GM19395 (cell line): ENCODE data around the gene RNU6-9.

Experiments
- ATAC-seq: cut with Tn5 transposase; IDR thresholded peaks from one replicate; pipeline ENCODE4 v1.9.1; 2021; ENCODE audit warnings: mild to moderate bottlenecking, moderate library complexity; ENCODE audit not compliant: unreplicated experiment

RNU6-9 gene

DNA sequence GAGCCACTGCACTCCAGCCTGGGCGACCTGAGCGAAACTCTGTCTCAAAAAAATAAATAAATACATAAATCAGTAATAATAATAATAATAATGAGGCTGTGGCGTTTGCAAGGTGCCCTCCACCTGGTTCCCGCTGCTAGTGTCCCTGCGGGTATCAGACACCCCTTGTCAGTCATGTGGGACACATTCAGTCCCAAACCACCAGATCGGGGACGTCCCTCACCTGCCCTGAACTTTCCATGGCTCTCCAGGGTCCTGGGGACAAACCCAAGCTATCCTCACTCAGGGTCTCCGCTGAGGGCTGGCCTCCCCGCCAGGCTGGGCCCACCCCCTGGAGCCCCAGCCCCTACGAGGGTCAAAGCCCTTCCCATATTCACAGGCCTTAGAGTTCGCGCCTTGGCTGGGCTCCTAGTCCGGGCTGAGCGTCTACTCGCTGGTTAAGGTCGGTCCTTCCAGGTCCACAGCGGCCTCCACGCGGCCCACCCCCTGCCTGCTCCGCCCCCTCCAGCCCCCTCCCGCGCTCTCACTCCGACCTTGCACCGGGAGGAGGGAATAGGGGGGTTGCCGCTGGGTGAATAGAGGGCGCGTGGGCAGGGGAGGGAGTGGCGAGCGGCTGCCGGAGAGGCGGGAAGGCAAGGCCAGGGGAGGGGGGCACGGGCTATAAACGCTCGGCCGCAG is 23.5 kb downstream of the RNU6-9 start:
- ATAC-seq, result no peak

DNA sequence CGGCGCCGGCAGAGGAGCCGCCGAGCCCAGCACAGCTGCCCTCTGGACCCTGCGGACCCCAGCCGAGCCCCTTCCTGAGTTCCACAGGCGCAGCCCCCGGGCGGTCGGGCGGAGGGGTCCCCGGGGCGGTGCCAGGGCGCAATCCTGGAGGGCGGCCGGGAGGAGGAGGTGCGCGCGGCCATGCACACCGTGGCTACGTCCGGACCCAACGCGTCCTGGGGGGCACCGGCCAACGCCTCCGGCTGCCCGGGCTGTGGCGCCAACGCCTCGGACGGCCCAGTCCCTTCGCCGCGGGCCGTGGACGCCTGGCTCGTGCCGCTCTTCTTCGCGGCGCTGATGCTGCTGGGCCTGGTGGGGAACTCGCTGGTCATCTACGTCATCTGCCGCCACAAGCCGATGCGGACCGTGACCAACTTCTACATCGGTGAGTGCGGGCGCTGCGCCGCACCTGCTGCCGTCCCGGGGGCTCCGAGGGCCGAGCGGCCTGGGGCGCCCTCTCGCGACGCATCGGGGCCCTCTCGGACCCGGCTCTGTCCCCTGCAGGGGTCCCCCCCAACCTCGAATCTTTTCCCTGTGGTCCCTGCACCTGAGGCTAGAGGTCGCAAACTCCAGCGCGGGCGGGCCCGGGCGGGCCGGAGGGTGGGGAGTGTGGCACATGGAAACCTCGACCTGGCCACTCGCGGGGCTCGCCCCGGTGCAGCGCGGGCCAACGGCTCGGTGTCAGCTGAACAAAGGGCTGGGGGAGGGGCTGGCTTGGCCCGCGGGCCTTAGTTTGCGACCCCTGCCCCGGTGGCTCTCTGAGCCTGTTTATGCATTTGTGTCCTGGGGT is 24.3 kb downstream of the RNU6-9 start, which contains the start of gene KISS1R:
KISS1R (plus strand) TSS at position 11 of the 829 bp plus-strand sequence; CDS start at position 181, 170 bp downstream.
- no peak for ATAC-seq

- no peak for ATAC-seq
Observed at GRCh38 chr19:918152-918437, 24.8 kb downstream of the RNU6-9 start.

GRCh38 chr19:918481-919198 is 25.4 kb downstream of the RNU6-9 start:
- no peak for ATAC-seq

DNA sequence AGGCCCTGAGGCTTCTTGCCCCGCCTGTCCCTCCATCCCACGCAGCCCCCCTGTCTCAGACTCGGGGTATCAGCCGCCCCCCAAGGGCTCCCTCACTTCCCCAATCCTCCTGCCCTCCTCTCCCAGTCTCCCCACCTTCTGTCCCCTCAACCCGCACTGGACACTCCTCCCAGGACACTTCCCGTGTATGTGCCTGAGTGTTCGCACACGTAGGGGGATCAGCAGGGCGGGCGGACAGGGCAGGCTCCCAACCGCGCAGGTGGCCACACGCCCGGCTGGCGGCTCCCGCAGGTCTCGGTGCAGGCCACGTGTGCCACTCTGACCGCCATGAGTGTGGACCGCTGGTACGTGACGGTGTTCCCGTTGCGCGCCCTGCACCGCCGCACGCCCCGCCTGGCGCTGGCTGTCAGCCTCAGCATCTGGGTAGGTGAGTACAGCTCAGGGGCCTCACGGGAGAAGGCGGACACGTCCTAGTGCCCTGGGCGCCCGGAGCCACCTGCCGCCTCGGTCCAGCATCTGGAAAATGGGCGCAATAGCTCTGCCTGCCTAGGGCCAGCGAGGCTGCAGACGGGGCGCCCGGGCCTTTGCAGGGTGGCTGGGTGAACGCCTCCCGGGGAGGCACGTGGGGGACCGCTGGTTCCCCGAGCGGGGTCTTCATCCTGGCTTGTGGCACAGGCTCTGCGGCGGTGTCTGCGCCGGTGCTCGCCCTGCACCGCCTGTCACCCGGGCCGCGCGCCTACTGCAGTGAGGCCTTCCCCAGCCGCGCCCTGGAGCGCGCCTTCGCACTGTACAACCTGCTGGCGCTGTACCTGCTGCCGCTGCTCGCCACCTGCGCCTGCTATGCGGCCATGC is 26.1 kb downstream of the RNU6-9 start:
- ATAC-seq, result no peak

- ATAC-seq, result no peak
Observed at GRCh38 chr19:920051-920864, 27.0 kb downstream of the RNU6-9 start.

DNA sequence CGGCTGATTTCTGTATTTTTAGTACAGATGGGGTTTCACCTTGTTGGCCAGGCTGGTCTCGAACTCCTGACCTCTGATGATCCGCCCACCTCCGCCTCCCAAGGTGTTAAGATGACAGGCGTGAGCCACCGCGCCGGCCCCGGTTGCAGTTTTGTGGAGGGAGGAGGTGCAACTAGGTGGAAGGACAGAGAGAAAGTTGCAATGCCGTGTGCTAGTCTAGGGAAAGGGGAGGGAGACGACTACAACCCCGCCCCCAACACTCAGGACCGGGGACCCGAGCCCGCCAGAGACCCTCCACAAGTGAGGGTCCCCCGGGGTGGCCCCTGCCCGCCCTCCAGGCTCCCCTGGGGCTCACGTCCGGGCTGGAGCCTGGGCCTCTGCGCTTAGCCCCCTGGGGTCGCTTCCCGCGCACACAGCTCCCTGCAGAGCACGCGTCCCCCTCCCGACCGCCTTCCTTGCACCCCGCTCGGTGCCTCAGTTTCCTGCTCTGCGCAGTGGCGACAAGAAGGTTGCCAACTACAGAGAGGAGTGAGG is 31.3 kb downstream of the RNU6-9 start:
- no peak for ATAC-seq

- no peak for ATAC-seq
Observed at GRCh38 chr19:925087-925525, 31.8 kb downstream of the RNU6-9 start.

DNA sequence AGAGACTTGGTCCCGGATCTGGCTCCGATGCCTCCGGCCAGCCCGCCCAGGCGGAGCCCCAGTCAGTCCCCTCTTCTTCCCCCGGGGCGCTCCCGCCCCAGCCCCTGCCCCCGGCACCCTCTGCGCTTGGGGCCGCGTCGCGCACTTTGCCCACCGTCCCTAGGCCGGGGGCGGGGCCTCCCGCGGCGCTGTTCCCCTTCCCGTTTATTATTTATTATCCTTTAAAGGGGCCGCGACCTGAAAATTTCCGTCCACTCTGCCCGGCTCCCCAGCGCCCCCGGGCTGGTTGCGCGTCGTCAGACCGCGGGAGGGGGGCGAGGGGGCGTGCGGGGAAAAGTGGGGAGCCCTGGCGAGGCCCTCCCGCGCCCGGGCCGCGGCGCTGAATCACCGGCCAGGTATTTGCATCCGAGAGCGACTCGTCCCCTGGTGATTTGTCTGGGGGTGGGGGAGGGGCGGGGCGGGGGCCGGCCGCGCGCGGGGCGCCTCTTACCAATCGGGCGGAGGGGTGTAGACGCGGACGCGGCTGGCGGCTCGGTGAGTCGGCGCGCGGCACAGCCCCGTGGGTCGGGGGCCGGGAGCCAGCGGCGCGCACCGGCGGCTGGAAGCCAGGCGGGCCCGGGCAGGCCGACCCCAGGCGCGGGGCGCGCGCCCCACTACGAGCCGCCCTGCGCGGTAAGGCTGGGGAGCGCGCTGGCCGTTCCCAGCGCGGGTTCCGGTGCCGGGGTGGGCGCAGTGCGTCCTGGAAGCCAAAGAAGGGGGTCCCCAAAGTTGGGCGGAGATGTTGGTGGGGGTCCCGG is 32.4 kb downstream of the RNU6-9 start, which contains the start of gene ARID3A:
ARID3A (plus strand) TSS at position 510 of the 797 bp plus-strand sequence. CDS start 3,494 bp downstream, outside the sequence.
- ATAC-seq, result no peak

GRCh38 chr19:926323-926588 is 33.0 kb downstream of the RNU6-9 start:
- ATAC-seq, result no peak

DNA sequence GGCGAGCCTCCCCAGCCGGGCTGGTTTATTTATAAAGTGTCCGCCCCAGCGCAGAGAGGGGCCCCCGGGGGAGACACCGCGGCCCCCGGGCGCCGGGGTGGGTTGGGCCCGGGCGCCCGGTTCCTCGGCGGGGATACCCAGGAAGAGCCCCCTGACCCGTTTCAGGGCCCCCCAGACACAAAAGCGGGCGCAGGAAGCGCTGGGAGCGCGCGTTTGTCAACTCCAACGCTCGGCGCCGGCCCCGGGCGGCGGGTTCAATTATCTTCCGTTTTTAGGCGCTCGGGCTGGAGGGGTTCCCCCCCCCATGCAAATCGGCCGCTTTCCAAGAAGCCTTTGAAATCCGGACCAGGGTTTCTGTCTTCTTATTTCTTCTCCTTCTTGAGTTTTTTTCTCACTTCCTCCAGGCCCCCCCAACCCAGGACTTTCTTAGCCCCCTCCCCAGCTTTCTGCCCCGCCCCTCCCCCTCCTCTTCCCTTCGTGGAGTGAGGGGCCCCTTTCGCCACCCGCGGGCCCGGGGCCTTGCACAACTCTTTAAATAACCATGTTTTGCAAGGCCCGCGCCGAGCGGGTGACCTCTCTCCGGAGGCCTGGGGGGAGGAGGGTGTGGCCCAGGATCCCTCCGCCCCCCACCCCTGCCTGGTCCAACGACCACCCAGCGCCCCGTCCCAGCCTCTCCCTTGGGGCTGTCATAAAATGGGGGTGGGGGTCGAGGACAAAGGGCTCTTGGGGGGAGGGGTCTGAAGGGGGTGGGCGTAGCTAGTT is 33.5 kb downstream of the RNU6-9 start:
- ATAC-seq, result no peak

- no peak for ATAC-seq
Observed at GRCh38 chr19:927351-927779, 34.1 kb downstream of the RNU6-9 start.

- no peak for ATAC-seq
Observed at GRCh38 chr19:927780-928401, 34.6 kb downstream of the RNU6-9 start.

- no peak for ATAC-seq
Observed at GRCh38 chr19:928471-929202, 35.4 kb downstream of the RNU6-9 start.

DNA sequence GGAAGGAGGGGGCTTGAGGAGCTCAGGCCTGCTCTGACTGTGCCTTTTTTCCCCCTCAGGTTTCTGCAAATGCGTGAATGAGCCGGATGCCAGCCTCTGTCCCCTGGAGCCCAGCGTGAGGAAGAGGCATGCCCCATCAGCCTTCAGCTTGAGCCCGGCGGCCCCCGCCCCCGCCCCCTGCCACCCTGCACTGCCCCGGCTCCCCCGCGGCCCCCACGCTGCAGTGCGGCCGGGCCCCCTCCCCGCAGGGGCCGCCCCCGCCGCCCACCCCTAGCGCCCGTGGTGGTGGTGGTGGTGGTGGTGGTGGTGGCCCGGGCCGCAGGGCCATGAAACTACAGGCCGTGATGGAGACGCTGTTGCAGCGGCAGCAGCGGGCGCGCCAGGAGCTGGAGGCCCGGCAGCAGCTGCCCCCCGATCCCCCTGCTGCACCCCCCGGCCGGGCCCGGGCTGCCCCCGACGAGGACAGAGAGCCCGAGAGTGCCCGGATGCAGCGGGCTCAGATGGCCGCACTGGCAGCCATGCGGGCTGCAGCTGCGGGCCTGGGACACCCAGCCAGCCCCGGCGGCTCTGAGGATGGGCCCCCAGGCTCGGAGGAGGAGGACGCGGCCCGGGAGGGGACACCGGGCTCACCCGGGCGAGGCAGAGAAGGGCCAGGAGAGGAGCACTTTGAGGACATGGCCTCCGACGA is 36.1 kb downstream of the RNU6-9 start:
- ATAC-seq, result no peak

GRCh38 chr19:929891-930258 is 36.6 kb downstream of the RNU6-9 start:
- ATAC-seq, result no peak
